C4-2B (cell line): ENCODE measurements around the gene KCNE1.
"Not testable (repeated sequence)": the region's sequence is repeated elsewhere in the genome, so short reads cannot be mapped to it uniquely, and the experiment has no call there.

ENCODE experiments used
- CTCF ChIP-seq: fragments of 450-650 bp; conservative IDR thresholded peaks from 2 replicates; pipeline ENCODE4 v1.5.1; 2017; ENCODE audit warnings: mild to moderate bottlenecking
- ZFX ChIP-seq: fragments of 450-650 bp; IDR thresholded peaks from 2 replicates; pipeline ENCODE4 v1.6.1; 2017

- not testable (repeated sequence) for TF ChIP-seq CTCF, ZFX
Measured at GRCh38 chr21:34467333-34467732, 44.7 kb downstream of the KCNE1 start.
